GM12891 (cell line): ENCODE data around the gene STXBP6.

Source experiments
- POLR2A ChIP-seq: IDR thresholded peaks from 2 replicates; pipeline ENCODE4 v1.6.1; 2011; ENCODE audit warnings: low read depth, low read length, control low read depth
- POLR2AphosphoS5 ChIP-seq: IDR thresholded peaks from 2 replicates; pipeline ENCODE4 v1.6.1; 2011; ENCODE audit warnings: low read depth, low read length, control low read depth

DNA sequence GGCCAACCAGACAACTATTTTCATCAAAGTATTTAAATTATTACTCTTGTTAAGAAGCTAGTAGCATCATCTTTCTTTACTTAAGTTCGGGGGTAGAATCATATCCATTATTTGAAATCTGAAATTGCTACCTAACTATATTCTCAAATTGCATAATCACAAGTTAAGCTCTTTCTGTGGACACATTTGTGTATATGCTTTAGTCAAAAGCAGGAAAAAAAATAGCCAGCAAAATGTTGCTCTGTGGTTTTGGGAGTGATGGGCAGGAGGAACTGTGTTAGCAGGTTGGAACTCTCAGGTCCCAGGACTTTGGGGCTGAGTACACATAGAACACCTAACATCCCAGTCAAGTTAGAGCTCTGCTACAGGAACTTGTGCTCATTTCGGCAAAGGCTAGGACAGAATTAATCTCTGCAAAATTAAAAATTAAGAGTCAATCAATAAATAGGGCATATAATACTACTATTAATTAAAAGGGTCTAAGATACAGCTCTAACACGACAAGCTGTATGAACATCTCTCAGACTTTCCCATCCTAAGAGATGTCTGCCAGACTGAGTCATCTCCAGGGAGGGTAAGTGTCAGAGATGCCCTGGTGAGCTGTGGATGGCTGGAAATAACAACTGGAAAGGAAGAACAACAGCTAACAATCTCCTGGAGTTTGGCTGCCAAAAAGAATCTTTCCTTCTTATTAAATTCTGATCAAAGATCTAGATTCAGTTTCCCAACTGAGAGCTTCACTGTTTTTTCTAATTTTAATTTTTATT is 212.5 kb downstream of the STXBP6 start:
- TF ChIP-seq POLR2AphosphoS5 = no peak
- TF ChIP-seq POLR2A = no peak
